ENCODE data around the gene CAMKK2.

- TF ChIP-seq POLR2AphosphoS5 (IDR thresholded peaks at IDR 0.05; ENCODE audit: control insufficient read depth, insufficient read depth, low read depth, low read length) (no peak), ELK3 (CRISPR knock-in tag; IDR thresholded peaks at IDR 0.05) (no peak), CTCF (IDR thresholded peaks at IDR 0.05 in 2 of 3, conservative IDR thresholded peaks at IDR 0.05 in 1 of 3; ENCODE audit: insufficient read depth in 2 of 3, low read depth in 1 of 3, low read length in 3 of 3) (no peak), TCF3 (CRISPR knock-in tag; IDR thresholded peaks at IDR 0.05) (no peak), HDAC1 (IDR thresholded peaks at IDR 0.05) (no peak), CCAR2 (IDR thresholded peaks at IDR 0.05; ENCODE audit: low read depth, low read length) (no peak), REST (IDR thresholded peaks at IDR 0.05; ENCODE audit: borderline replicate concordance) (no peak), REST (CRISPR knock-in tag; IDR thresholded peaks at IDR 0.05; ENCODE audit: low read depth) (no peak)
Observed at GRCh38 chr12:121239351-121240061, 57.0 kb downstream of the CAMKK2 start.

All from K562 (cell line).